ENCODE measurements around the gene LARP7.

GRCh38 chr4:112704991-112705845 is 68.3 kb downstream of the LARP7 start:
- TF ChIP-seq PATZ1 (CRISPR knock-in tag; IDR thresholded peaks at IDR 0.05; ENCODE audit: borderline replicate concordance) (no peak), TOX (CRISPR knock-in tag; IDR thresholded peaks at IDR 0.05; ENCODE audit: borderline replicate concordance) (no peak)
